NCI-H526 treated with DMSO at 0.1 percent for 48 hours (cell line): ENCODE results near the gene KCNAB3.

Source experiments
- DNase-seq: peaks from one replicate; lab custom pipeline; 2025; lab: John Stamatoyannopoulos, UW

The KCNAB3 gene

GRCh38 chr17:7875804-7876370 is 53.8 kb downstream of the KCNAB3 start:
- no peak for DNase-seq

- no peak for DNase-seq
These were observed 56.6 kb downstream of the KCNAB3 start for GRCh38 chr17:7873051-7873450.
